BJ (cell line): ENCODE data around the gene SLC6A17. TPM values are rescaled to one million over a fixed set of nuclear protein-coding genes. Genes with fewer than 3 reads are reported as not detected.

Source experiments
- CTCF ChIA-PET: fragments of 350-600 bp; formaldehyde crosslinking; extraction: SDS; loops from one replicate; lab custom pipeline; 2021; ENCODE audit warnings: antibody characterized with exemption, inconsistent platforms; lab: Yijun Ruan, JAX
- POLR2A ChIA-PET: fragments of 300-600 bp; sonication (Branson Sonifier 250); formaldehyde crosslinking; extraction: SDS; loops from one replicate; lab custom pipeline; 2021; ENCODE audit warnings: antibody characterized with exemption; lab: Charles Lee
- DNase-seq: peaks from one replicate; pipeline ENCODE4 v3.0.0-alpha.2; 2011; ENCODE audit warnings: low read depth
- H3K27me3 ChIP-seq: 2 replicates; pipeline ENCODE4 v1.6.0; 2011; ENCODE audit warnings: low read length; ENCODE audit not compliant: control insufficient read depth, insufficient read depth
- H3K36me3 ChIP-seq: 2 replicates; pipeline ENCODE4 v1.5.1; 2011; ENCODE audit warnings: low read length; ENCODE audit not compliant: control insufficient read depth, insufficient read depth
- H3K4me3 ChIP-seq: 2 replicates; pipeline ENCODE4 v1.5.1; 2011; ENCODE audit warnings: low read depth, mild to moderate bottlenecking, control low read depth, low read length
- CTCF ChIP-seq: IDR thresholded peaks from 2 replicates; pipeline ENCODE4 v1.5.1; 2011; ENCODE audit warnings: low read depth, mild to moderate bottlenecking, control low read depth, inconsistent platforms, low read length, moderate library complexity; ENCODE audit not compliant: insufficient read depth
- polyA plus RNA-seq: library from polyadenylated mRNA; depleted of rRNA; stranded (reverse); fragments of >200 nt; gene quantifications from 2 replicates; pipeline ENCODE4 v1.2.3, GENCODE V29; 2011

Gene SLC6A17
- polyA plus RNA-seq, 1 experiment = 1.6 TPM

- ChIA-PET POLR2A (no interaction called here), CTCF (interaction anchor here (1.0 to 1.4 kb wide), 4 partner anchors 8 to 63 kb away, joined by 3 to 4 read pairs (median 3); no protein-coding TSS in a partner anchor)
- DNase-seq = no peak
- no peak overlapping the region for H3K4me3 ChIP-seq
- peaks cover 28% of the 10 kb centered on the region for H3K27me3 ChIP-seq
- no peaks in the 10 kb centered on the region for H3K36me3 ChIP-seq
- no peak for TF ChIP-seq CTCF
These were observed 16.2 kb upstream of the SLC6A17 start for GRCh38 chr1:110134050-110134595.

- Histone ChIP-seq H3K4me3 (no peak overlapping the region), H3K27me3 (peaks cover 21% of the 10 kb centered on the region), H3K36me3 (no peaks in the 10 kb centered on the region)
- ChIA-PET POLR2A (no interaction called here), CTCF (interaction anchor here (0.8 to 1.3 kb wide), 2 partner anchors 8 to 11 kb away, joined by 3 to 4 read pairs; no protein-coding TSS in a partner anchor)
- TF ChIP-seq CTCF = no peak
- no peak for DNase-seq
These were observed 15.0 kb upstream of the SLC6A17 start for GRCh38 chr1:110135246-110135645.

- ChIA-PET POLR2A (no interaction called here), CTCF (interaction anchor here (1.0 to 1.3 kb wide), 2 partner anchors 11 to 82 kb away, joined by 3 to 4 read pairs; no protein-coding TSS in a partner anchor)
- no peak overlapping the region for H3K4me3 ChIP-seq
- H3K27me3 ChIP-seq = peaks cover 18% of the 10 kb centered on the region
- TF ChIP-seq CTCF = no peak
- no peaks in the 10 kb centered on the region for H3K36me3 ChIP-seq
- DNase-seq = no peak
These were observed 14.6 kb upstream of the SLC6A17 start for GRCh38 chr1:110135666-110136065.

GRCh38 chr1:110136911-110137310 lies 13.4 kb upstream of the SLC6A17 start:
- TF ChIP-seq CTCF = no peak
- CTCF ChIA-PET = interaction anchor here (1.1 kb wide), 1 partner anchor 83 kb away, joined by 3 read pairs; no protein-coding TSS in a partner anchor
- no peak overlapping the region for H3K4me3 ChIP-seq
- no peak for DNase-seq
- POLR2A ChIA-PET = no interaction called here
- peaks cover 20% of the 10 kb centered on the region for H3K27me3 ChIP-seq
- H3K36me3 ChIP-seq = no peaks in the 10 kb centered on the region

GRCh38 chr1:110138956-110139355 lies 11.3 kb upstream of the SLC6A17 start:
- no peaks in the 10 kb centered on the region for H3K36me3 ChIP-seq
- H3K27me3 ChIP-seq = peaks cover 28% of the 10 kb centered on the region
- ChIA-PET CTCF (interaction anchor here (1.2 to 1.3 kb wide), 2 partner anchors 58 to 65 kb away, joined by 4 to 5 read pairs; no protein-coding TSS in a partner anchor), POLR2A (no interaction called here)
- no peak for DNase-seq
- TF ChIP-seq CTCF = no peak
- H3K4me3 ChIP-seq = no peak overlapping the region
